A549 (cell line): ENCODE measurements around the gene LTBP3. TPM values are rescaled to one million over a fixed set of nuclear protein-coding genes. Genes with fewer than 3 reads are reported as not detected.

ENCODE experiments used
- ATAC-seq, 2 experiments: fragments of 200-7000 bp in 1 of 2; fragments of >200 bp in 1 of 2; cut with Nextera tagmentation in 1 of 2; cut with Tn5 transposase in 1 of 2; 3 replicates each; pipeline versions ENCODE4 v1.8.0 to v1.9.1; 2018 to 2020; ENCODE audit warnings: mild to moderate bottlenecking in 1 of 2, moderate library complexity in 1 of 2
- CTCF ChIA-PET: fragments of 300-600 bp; sonication (Branson Sonifier 250); formaldehyde crosslinking; extraction: SDS; loops from one replicate; lab custom pipeline; 2021; ENCODE audit warnings: antibody characterized with exemption, inconsistent platforms; lab: Yijun Ruan, JAX
- POLR2A ChIA-PET: fragments of 350-600 bp; formaldehyde crosslinking; extraction: SDS; loops from one replicate; lab custom pipeline; 2021; ENCODE audit warnings: antibody characterized with exemption, inconsistent platforms; lab: Yijun Ruan, JAX
- DNase-seq, 2 experiments: peaks; one replicate each; pipeline versions ENCODE4 v3.0.0 to v3.0.0-alpha.2; 2011 to 2016; ENCODE audit warnings: low read depth in 1 of 2, low spot score in 1 of 2
- FAIRE-seq: peaks from 2 replicates; lab custom pipeline; 2011; peaks lifted over from hg19 to GRCh38; lab: Jason Lieb, UNC
- H3K27ac ChIP-seq, 2 experiments: fragments of >200 bp; sonication (Bioruptor Twin); formaldehyde crosslinking; 3 replicates each; pipeline ENCODE4 v1.5.1; 2016 to 2017
- H3K4me1 ChIP-seq: fragments of >200 bp; sonication (Bioruptor Twin); formaldehyde crosslinking; 3 replicates; pipeline ENCODE4 v1.6.1; 2016
- H3K4me2 ChIP-seq: fragments of >200 bp; sonication (Bioruptor Twin); formaldehyde crosslinking; 3 replicates; pipeline ENCODE4 v1.6.1; 2016
- H3K4me3 ChIP-seq: fragments of >200 bp; sonication (Bioruptor Twin); formaldehyde crosslinking; 3 replicates; pipeline ENCODE4 v1.5.1; 2016
- H3K9me3 ChIP-seq: fragments of >200 bp; sonication (Bioruptor Twin); formaldehyde crosslinking; 3 replicates; pipeline ENCODE4 v1.6.1; 2016
- BHLHE40 ChIP-seq: IDR thresholded peaks from 2 replicates; pipeline ENCODE4 v1.6.1; 2012; ENCODE audit warnings: low read depth, low read length, inconsistent platforms
- CBX8 ChIP-seq: fragments of 200-600 bp; sonication (generic); IDR thresholded peaks from 2 replicates; pipeline ENCODE4 v1.6.1; 2016
- CHD4 ChIP-seq: fragments of 200-600 bp; sonication (generic); IDR thresholded peaks from 2 replicates; pipeline ENCODE4 v1.6.1; 2016; ENCODE audit warnings: antibody characterized with exemption, mild to moderate bottlenecking, borderline replicate concordance
- E2F6 ChIP-seq: IDR thresholded peaks from 2 replicates; pipeline ENCODE4 v1.6.1; 2012; ENCODE audit warnings: low read depth, borderline replicate concordance
- EHMT2 ChIP-seq: fragments of 200-600 bp; sonication (generic); IDR thresholded peaks from 2 replicates; pipeline ENCODE4 v1.6.1; 2016; ENCODE audit warnings: antibody characterized with exemption, low read depth, mild to moderate bottlenecking, moderate library complexity
- ELK1 ChIP-seq: fragments of 150-350 bp; IDR thresholded peaks from 2 replicates; pipeline ENCODE4 v1.6.1; 2014; ENCODE audit warnings: low read depth, mild to moderate bottlenecking, low read length
- ESRRA ChIP-seq: fragments of 150-350 bp; IDR thresholded peaks from 2 replicates; pipeline ENCODE4 v1.6.1; 2014; ENCODE audit warnings: mild to moderate bottlenecking, low read length, borderline replicate concordance
- HMGXB4 ChIP-seq: fragments of 250-450 bp; sonication (Bioruptor Pico); IDR thresholded peaks from 2 replicates; pipeline ENCODE4 v1.5.0; 2021; ENCODE audit warnings: mild to moderate bottlenecking, moderate library complexity, borderline replicate concordance
- HOXB5 ChIP-seq: fragments of 250-450 bp; sonication (Bioruptor Pico); IDR thresholded peaks from 2 replicates; pipeline ENCODE4 v1.5.0; 2020; ENCODE audit warnings: mild to moderate bottlenecking, moderate library complexity
- JUN ChIP-seq, 2 experiments: fragments of >200 bp; sonication (Bioruptor Twin); formaldehyde crosslinking; IDR thresholded peaks; 2 replicates in 1 of 2; 3 replicates in 1 of 2; pipeline ENCODE4 v1.6.1; 2016 to 2017
- JUNB ChIP-seq: fragments of >200 bp; sonication (Bioruptor Twin); formaldehyde crosslinking; IDR thresholded peaks from 2 replicates; pipeline ENCODE4 v1.6.1; 2016
- KDM5A ChIP-seq: fragments of 200-600 bp; sonication (generic); IDR thresholded peaks from 2 replicates; pipeline ENCODE4 v1.6.1; 2016; ENCODE audit warnings: antibody characterized with exemption, mild to moderate bottlenecking
- MAZ ChIP-seq: fragments of 150-350 bp; IDR thresholded peaks from 2 replicates; pipeline ENCODE4 v1.6.1; 2014; ENCODE audit warnings: antibody characterized with exemption, low read depth, low read length, borderline replicate concordance
- PHF8 ChIP-seq: fragments of 200-600 bp; sonication (generic); IDR thresholded peaks from 2 replicates; pipeline ENCODE4 v1.6.1; 2016; ENCODE audit warnings: low read depth, mild to moderate bottlenecking, antibody characterized with exemption, moderate library complexity, borderline replicate concordance
- POLR2A ChIP-seq: IDR thresholded peaks from 2 replicates; pipeline ENCODE4 v1.6.1; 2012; ENCODE audit warnings: mild to moderate bottlenecking, low read length
- RCOR1 ChIP-seq: fragments of 150-350 bp; IDR thresholded peaks from 2 replicates; pipeline ENCODE4 v1.6.1; 2014; ENCODE audit warnings: antibody characterized with exemption, low read length, low read depth
- RFX5 ChIP-seq: fragments of 450-650 bp; IDR thresholded peaks from 2 replicates; pipeline ENCODE4 v1.7.1; 2014; ENCODE audit warnings: antibody characterized with exemption, mild to moderate bottlenecking, moderate library complexity
- TFCP2L1 ChIP-seq: fragments of 250-450 bp; sonication (Bioruptor Pico); IDR thresholded peaks from 2 replicates; pipeline ENCODE4 v1.5.0; 2021; ENCODE audit warnings: mild to moderate bottlenecking
- TP53 ChIP-seq: fragments of 250-450 bp; sonication (Bioruptor Pico); IDR thresholded peaks from 2 replicates; pipeline ENCODE4 v1.5.0; 2021; ENCODE audit warnings: mild to moderate bottlenecking, moderate library complexity
- ZC3H11A ChIP-seq: fragments of 450-650 bp; IDR thresholded peaks from 2 replicates; pipeline ENCODE4 v1.6.1; 2014; ENCODE audit warnings: antibody characterized with exemption, mild to moderate bottlenecking
- ZSCAN20 ChIP-seq: fragments of 250-450 bp; sonication (Bioruptor Pico); IDR thresholded peaks from 2 replicates; pipeline ENCODE4 v1.8.0; 2022; ENCODE audit warnings: mild to moderate bottlenecking, moderate library complexity
- WGBS: methylation state at CpG from one replicate; pipeline ENCODE4 v1.1.6; 2017; ENCODE audit errors: missing lambda C conversion rate; 5-methylcytosine and 5-hydroxymethylcytosine counted together
- polyA plus RNA-seq, 4 experiments: library from polyadenylated mRNA; depleted of rRNA in 3 of 4; stranded (reverse); fragments of >200 nt; fragmentation: RNase III in 1 of 4; extraction: RNeasy Plus Mini Kit Qiagen cat#74134 plus additional on column Dnase treatment in 1 of 4; gene quantifications; 2 replicates in 3 of 4; 3 replicates in 1 of 4; pipeline ENCODE4 v1.2.3, GENCODE V29; 2011 to 2017
- TF ChIP-seq, protein P1 (sequence below): fragments of >200 bp; sonication (Bioruptor Twin); formaldehyde crosslinking; IDR thresholded peaks from 2 replicates; pipeline ENCODE4 v1.6.1; 2016

The LTBP3 gene
- polyA plus RNA-seq, 2 of the 4 experiments (the other 2 are of a cell fraction): 28.6 to 123 TPM

- TF ChIP-seq HMGXB4 (CRISPR knock-in tag) (no peak), CBX8 (no peak), TP53 (CRISPR knock-in tag) (no peak), ELK1 (no peak), JUN (IDR thresholded peaks at IDR 0.05) (peak; percentile 52 to 86), CHD4 (no peak)
- TF ChIP-seq, protein P1, sequence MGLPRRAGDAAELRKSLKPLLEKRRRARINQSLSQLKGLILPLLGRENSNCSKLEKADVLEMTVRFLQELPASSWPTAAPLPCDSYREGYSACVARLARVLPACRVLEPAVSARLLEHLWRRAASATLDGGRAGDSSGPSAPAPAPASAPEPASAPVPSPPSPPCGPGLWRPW: no peak
Observed at GRCh38 chr11:65569973-65570918, 12.1 kb upstream of the LTBP3 start, which contains the start of gene ZNRD2 (continued).

DNA sequence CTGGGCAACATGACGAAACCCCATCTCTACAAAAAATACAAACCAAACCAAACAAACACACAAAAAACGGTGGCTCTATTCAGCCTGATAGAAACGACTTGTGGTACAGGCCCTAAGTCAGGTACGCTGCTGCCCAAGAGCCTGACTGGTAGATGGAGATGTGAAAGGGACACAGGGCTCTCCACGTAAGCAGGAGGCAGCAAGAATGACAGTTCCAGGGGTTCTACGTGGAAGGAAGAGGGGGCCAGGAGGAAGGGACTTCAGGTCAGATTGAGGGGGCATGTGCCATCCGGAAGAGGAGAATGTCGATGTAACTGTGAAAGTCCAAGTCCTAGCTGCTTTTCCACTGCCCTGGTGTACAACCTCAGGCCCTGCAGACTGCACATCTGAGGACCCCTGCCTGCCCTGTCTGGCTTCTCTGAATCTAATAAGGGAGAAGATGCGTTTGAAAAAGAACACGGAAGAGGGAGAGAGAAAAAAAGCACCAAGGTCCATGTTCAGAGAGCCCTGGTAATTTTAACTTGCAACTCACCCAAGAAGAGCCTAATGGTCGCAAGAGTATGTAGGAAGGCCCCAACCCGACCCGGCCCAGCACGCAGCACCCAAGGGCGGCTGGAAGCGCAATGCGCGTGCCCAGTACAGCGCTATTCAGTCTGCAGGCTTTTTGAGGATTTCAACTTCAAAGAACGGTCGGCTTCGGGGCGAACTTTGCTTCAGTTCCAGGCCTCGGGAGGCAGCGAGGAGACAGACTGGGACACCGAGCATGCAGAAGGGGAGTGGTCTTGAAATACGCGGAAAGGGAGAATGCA lies 11.2 kb upstream of the LTBP3 start:
- CTCF ChIA-PET: interaction anchor here (0.6 to 16.3 kb wide), 9 partner anchors 8 to 240 kb away, joined by 3 to 393 read pairs (median 7); partner anchors contain the start of genes KCNK7, LTBP3 and SCYL1
- FAIRE-seq: no peak
- POLR2A ChIA-PET: interaction anchor here (0.7 to 3.6 kb wide), 11 partner anchors 9 to 148 kb away, joined by 3 to 51 read pairs (median 4); partner anchors contain the start of genes LTBP3, PCNX3, RELA and SCYL1

DNA sequence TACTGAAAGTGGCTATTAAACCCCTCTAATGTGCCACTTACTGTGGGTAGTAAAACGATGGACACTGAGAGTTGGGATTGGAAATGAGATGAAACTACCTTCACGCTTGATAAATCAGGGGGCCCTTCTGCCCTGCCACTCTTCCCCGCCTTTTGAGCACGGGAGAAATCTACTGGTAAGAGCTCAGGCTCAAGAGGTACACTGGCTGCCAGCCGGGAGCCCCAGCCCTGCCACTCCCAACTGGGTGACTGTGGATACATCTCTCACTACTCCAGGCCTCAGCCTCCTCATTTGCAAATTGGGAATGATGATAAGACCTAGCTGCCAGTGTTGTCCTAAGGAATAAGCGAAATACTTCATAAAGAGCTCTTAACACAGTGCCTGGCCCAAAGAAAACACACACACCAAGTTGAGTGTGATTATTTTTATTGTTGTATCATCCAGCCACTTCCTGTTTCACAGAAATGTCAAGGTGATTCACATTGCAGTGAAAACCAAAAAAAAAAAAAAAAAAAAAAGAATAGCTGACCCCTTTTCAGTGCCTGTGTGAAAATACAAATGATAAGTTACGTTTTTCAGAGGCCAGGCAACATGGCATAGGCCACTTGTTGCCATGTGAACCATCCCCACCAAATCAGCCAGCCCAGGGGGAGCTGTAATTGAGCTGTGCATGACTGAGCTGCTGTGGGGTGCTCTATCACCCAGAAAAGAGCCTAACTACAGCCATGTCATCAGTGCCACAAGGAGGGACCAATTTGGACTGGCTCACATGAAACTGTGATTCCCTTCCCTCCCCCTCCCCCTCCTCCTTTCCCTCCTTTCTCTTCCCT lies 7.7 kb upstream of the LTBP3 start:
- Histone ChIP-seq H3K4me2 (no peak overlapping the region), H3K9me3 (no peaks in the 10 kb centered on the region), H3K27ac (no peak overlapping the region; a peak in 1 of 6 replicates), H3K4me3 (no peak overlapping the region), H3K4me1 (peaks cover 32% of the 10 kb centered on the region)
- 83% methylated on average over 7 of the region's 7 CpGs for WGBS
- CTCF ChIA-PET: interaction anchor here (0.6 to 16.3 kb wide), 8 partner anchors 9 to 625 kb away, joined by 3 to 393 read pairs (median 4); no protein-coding TSS in a partner anchor
- FAIRE-seq (no peak), DNase-seq (no peak)
- TF ChIP-seq RCOR1: no peak
- TF ChIP-seq HOXB5 (CRISPR knock-in tag): no peak
- TF ChIP-seq BHLHE40: no peak
- TF ChIP-seq RFX5: no peak
- no peak for TF ChIP-seq TFCP2L1 (CRISPR knock-in tag)
- no peak for TF ChIP-seq HMGXB4 (CRISPR knock-in tag)
- TF ChIP-seq EHMT2: no peak
- no peak for TF ChIP-seq JUNB
- TF ChIP-seq KDM5A: no peak
- no peak for TF ChIP-seq POLR2A
- TF ChIP-seq, all 56 proteins: peak for 0
- no peak for ATAC-seq
- POLR2A ChIA-PET: no interaction called here

More for the DNA sequence above, 11.2 kb upstream of the LTBP3 start:
- TF ChIP-seq ESRRA (no peak), MAZ (no peak), PHF8 (0 out of 2 replicates have a peak, but pooled peaks have one; percentile 38), EHMT2 (no peak), ZSCAN20 (CRISPR knock-in tag) (no peak), E2F6 (peak; percentile 65; the same call in 1 of the 2 replicates), POLR2A (0 out of 2 replicates have a peak, but pooled peaks have one; percentile 82), ZC3H11A (no peak)
- TF ChIP-seq, all 56 proteins: peak for 3
- Histone ChIP-seq H3K4me2 (peak overlapping the region; percentile 86), H3K27ac (peak overlapping the region; percentile 83 to 98), H3K4me1 (peaks cover 42% of the 10 kb centered on the region), H3K4me3 (peak overlapping the region; percentile 81), H3K9me3 (no peaks in the 10 kb centered on the region)
- ATAC-seq: peak in 1 of 2 experiments; percentile 47; a peak in 3 of 6 replicates
- WGBS: 8% methylated on average over 28 of the region's 28 CpGs
- no peak for DNase-seq
